GM18499 (cell line): ENCODE measurements around the gene TCERG1.
"Not testable (repeated sequence)": the region's sequence is repeated elsewhere in the genome, so short reads cannot be mapped to it uniquely, and the experiment has no call there.

Experiments used
- ATAC-seq: cut with Tn5 transposase; IDR thresholded peaks from one replicate; pipeline ENCODE4 v1.9.1; 2021; ENCODE audit warnings: moderate number of reproducible peaks; ENCODE audit not compliant: insufficient read depth, unreplicated experiment

The TCERG1 gene

GRCh38 chr5:146515473-146516150 lies 68.5 kb downstream of the TCERG1 start:
- no peak for ATAC-seq

GRCh38 chr5:146516151-146516475 lies 69.0 kb downstream of the TCERG1 start, which contains the start of gene GPR151:
TSS of gene GPR151 (minus strand) at chr5:146516190. CDS start at chr5:146516113, 77 bp downstream.
- ATAC-seq = no peak

- no peak for ATAC-seq
Measured at GRCh38 chr5:146519554-146519953, 72.4 kb downstream of the TCERG1 start.

- ATAC-seq = no peak
Measured at GRCh38 chr5:146520731-146521130, 73.6 kb downstream of the TCERG1 start.

- ATAC-seq = no peak
Measured at GRCh38 chr5:146521403-146522106, 74.4 kb downstream of the TCERG1 start.

- ATAC-seq = no peak
Measured at GRCh38 chr5:146523698-146524097, 76.6 kb downstream of the TCERG1 start.

GRCh38 chr5:146527785-146528184 lies 80.7 kb downstream of the TCERG1 start:
- ATAC-seq = no peak

- no peak for ATAC-seq
Measured at GRCh38 chr5:146528236-146528635, 81.1 kb downstream of the TCERG1 start.

GRCh38 chr5:146529984-146530383 lies 82.9 kb downstream of the TCERG1 start:
- ATAC-seq = no peak

GRCh38 chr5:146533260-146533857 lies 86.2 kb downstream of the TCERG1 start:
- peak; percentile 96 for ATAC-seq

GRCh38 chr5:146533882-146534281 lies 86.7 kb downstream of the TCERG1 start:
- ATAC-seq = no peak

GRCh38 chr5:146538432-146538831 lies 91.3 kb downstream of the TCERG1 start:
- no peak for ATAC-seq

GRCh38 chr5:146539973-146540372 lies 92.8 kb downstream of the TCERG1 start:
- ATAC-seq = no peak

GRCh38 chr5:146540414-146540813 lies 93.3 kb downstream of the TCERG1 start:
- no peak for ATAC-seq

GRCh38 chr5:146541958-146542849 lies 95.1 kb downstream of the TCERG1 start:
- peak; percentile 90 for ATAC-seq

GRCh38 chr5:146544232-146544631 lies 97.1 kb downstream of the TCERG1 start:
- no peak for ATAC-seq

GRCh38 chr5:146548781-146549449 lies 101.8 kb downstream of the TCERG1 start:
- ATAC-seq = peak; percentile 65

GRCh38 chr5:146549615-146550014 lies 102.5 kb downstream of the TCERG1 start:
- ATAC-seq = no peak

GRCh38 chr5:146553446-146553845 lies 106.3 kb downstream of the TCERG1 start:
- ATAC-seq = no peak

GRCh38 chr5:146556884-146557283 lies 109.8 kb downstream of the TCERG1 start:
- not testable (repeated sequence) for ATAC-seq
